Retinal pigment epithelial cell (primary cell): Measurements from ENCODE around the gene FOXB1.

ENCODE experiments used
- DNase-seq: peaks from one replicate; pipeline ENCODE4 v3.0.0-alpha.2; 2010; ENCODE audit warnings: low read depth
- H3K4me3 ChIP-seq: 2 replicates; pipeline ENCODE4 v1.5.1; 2011; ENCODE audit warnings: mild to moderate bottlenecking, low read length, control low read depth, moderate library complexity
- CTCF ChIP-seq: conservative IDR thresholded peaks from 2 replicates; pipeline ENCODE4 v1.5.1; 2011; ENCODE audit warnings: low read depth, low read length, control low read depth, inconsistent platforms

FOXB1 gene

GRCh38 chr15:60026555-60026954 lies 22.4 kb downstream of the FOXB1 start:
- TF ChIP-seq CTCF, result no peak
- no peak overlapping the region for H3K4me3 ChIP-seq
- no peak for DNase-seq

- DNase-seq, result no peak
- no peak for TF ChIP-seq CTCF
- H3K4me3 ChIP-seq, result no peak overlapping the region
Observed at GRCh38 chr15:60035344-60035743, 31.2 kb downstream of the FOXB1 start.

- no peak overlapping the region for H3K4me3 ChIP-seq
- no peak for DNase-seq
- TF ChIP-seq CTCF, result no peak
Observed at GRCh38 chr15:60039316-60039715, 35.2 kb downstream of the FOXB1 start.

- TF ChIP-seq CTCF, result no peak
- H3K4me3 ChIP-seq, result no peak overlapping the region
- DNase-seq, result no peak
Observed at GRCh38 chr15:60043744-60044435, 39.8 kb downstream of the FOXB1 start.

- no peak overlapping the region for H3K4me3 ChIP-seq
- TF ChIP-seq CTCF, result no peak
- no peak for DNase-seq
Observed at GRCh38 chr15:60044636-60045270, 40.6 kb downstream of the FOXB1 start.

GRCh38 chr15:60047701-60048100 lies 43.6 kb downstream of the FOXB1 start:
- no peak overlapping the region for H3K4me3 ChIP-seq
- TF ChIP-seq CTCF, result no peak
- no peak for DNase-seq

- DNase-seq, result no peak
- H3K4me3 ChIP-seq, result no peak overlapping the region
- no peak for TF ChIP-seq CTCF
Observed at GRCh38 chr15:60049948-60050347, 45.8 kb downstream of the FOXB1 start.
